NCI-H187 treated with DMSO at 0.1 percent for 48 hours (cell line): ENCODE measurements around the gene EZR.

Source experiments
- DNase-seq: peaks from one replicate; lab custom pipeline; 2025; lab: John Stamatoyannopoulos, UW

Gene EZR

DNA sequence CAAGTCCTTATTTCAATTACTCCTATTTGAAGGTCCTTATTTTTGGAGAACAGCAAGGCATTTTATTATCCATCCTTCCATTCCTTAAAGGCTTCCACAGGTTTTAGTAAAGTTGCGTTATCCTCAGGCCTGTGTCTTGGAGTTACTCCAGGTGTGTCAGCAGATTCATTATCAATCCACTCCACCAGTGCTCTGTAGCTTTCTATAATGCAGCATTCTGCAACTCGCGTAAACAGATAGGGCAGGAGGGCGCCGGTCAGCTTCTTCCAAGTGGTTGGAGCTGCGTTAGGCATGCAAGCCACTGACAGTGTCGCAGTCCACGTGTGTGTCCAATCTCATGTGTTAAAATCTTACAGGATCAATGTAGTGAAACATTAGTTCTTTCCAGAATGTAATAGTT is 93.5 kb downstream of the EZR start:
- no peak for DNase-seq

DNA sequence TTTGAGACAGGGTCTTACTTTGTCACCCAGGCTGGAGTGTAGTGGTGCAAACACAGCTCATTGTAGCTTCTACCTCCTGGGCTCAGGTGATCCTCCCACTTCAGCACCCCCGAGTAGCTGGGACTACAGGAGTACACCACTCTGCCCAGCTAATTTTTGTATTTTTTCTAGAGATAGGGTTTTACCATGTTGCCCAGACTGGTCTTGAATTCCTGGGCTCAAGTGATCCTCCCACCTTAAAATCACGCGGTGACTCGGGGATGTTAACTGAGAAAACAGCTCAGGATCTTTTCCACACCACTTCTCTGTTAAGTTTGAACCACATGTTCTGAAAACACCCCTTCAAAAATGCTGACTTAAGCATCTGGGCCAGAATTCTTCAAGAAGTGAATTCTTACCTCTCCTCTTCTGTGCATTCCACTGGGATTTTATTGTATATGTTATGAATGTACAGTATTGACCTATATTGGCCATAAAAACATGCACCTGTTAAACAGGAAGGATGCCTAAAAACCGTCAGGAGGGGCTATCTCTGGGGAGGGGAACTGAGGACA is 96.9 kb downstream of the EZR start:
- DNase-seq: no peak

GRCh38 chr6:158718461-158719046 is 100.6 kb downstream of the EZR start:
- DNase-seq: no peak

- DNase-seq: no peak
Observed at GRCh38 chr6:158717341-158718330, 101.5 kb downstream of the EZR start.
